Measurements from ENCODE around the gene CEP112. TPM values are rescaled to one million over a fixed set of nuclear protein-coding genes. Genes with fewer than 3 reads are reported as not detected.

The CEP112 gene
- total and polyA plus RNA-seq, 2 donors (not counting 3 experiments of a cell fraction or from before 2014, with no cell fraction given), result 1.5 to 25.3 TPM

- no peaks in the 10 kb centered on the region for H3K27me3 ChIP-seq (ENCODE audit: control insufficient read depth in 2 of 2, insufficient read depth in 2 of 2, low read length in 2 of 2)
- H3K27ac ChIP-seq (ENCODE audit: insufficient read depth, low read depth, low read length), result no peak overlapping the region
- intact Hi-C loops (cut with micrococcal nuclease) (no loop called here), dilution Hi-C loops (cut with MboI; ENCODE audit: extremely low pct_ligation_motif_present, low sequenced_read_pairs) (no loop called here)
- POLR2A ChIA-PET, result no interaction called here
- TF ChIP-seq POLR2A (IDR thresholded peaks at IDR 0.05; ENCODE audit: low read depth, low read length) (no peak), EZH2 (IDR thresholded peaks at IDR 0.05; ENCODE audit: borderline replicate concordance, low read depth, low read length, severe bottlenecking) (no peak), MAX (IDR thresholded peaks at IDR 0.05; ENCODE audit: insufficient read depth, insufficient read length) (no peak), JUN (IDR thresholded peaks at IDR 0.05; ENCODE audit: borderline replicate concordance, insufficient read depth, insufficient read length, low read depth) (no peak), POLR2AphosphoS5 (IDR thresholded peaks at IDR 0.05; ENCODE audit: insufficient read depth, low read depth, low read length) (no peak), MYC (IDR thresholded peaks at IDR 0.05; ENCODE audit: low read depth, low read length) (no peak), FOS (IDR thresholded peaks at IDR 0.05; ENCODE audit: borderline replicate concordance, insufficient read depth, low read length) (no peak), GATA2 (IDR thresholded peaks at IDR 0.05; ENCODE audit: insufficient read depth, insufficient read length, low read depth, low read length) (no peak)
- TF ChIP-seq, protein P1, sequence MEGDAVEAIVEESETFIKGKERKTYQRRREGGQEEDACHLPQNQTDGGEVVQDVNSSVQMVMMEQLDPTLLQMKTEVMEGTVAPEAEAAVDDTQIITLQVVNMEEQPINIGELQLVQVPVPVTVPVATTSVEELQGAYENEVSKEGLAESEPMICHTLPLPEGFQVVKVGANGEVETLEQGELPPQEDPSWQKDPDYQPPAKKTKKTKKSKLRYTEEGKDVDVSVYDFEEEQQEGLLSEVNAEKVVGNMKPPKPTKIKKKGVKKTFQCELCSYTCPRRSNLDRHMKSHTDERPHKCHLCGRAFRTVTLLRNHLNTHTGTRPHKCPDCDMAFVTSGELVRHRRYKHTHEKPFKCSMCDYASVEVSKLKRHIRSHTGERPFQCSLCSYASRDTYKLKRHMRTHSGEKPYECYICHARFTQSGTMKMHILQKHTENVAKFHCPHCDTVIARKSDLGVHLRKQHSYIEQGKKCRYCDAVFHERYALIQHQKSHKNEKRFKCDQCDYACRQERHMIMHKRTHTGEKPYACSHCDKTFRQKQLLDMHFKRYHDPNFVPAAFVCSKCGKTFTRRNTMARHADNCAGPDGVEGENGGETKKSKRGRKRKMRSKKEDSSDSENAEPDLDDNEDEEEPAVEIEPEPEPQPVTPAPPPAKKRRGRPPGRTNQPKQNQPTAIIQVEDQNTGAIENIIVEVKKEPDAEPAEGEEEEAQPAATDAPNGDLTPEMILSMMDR (IDR thresholded peaks at IDR 0.05; ENCODE audit: extremely low read depth in 1 of 2, insufficient read depth in 1 of 2, low read depth in 1 of 2, low read length in 2 of 2), result no peak
- BruUV-seq (replicated peaks), result no TSS peak
- H3K4me3 ChIP-seq (replicated peaks in 1 of 3; ENCODE audit: insufficient read depth in 1 of 3, low read depth in 1 of 3, low read length in 3 of 3), result no peak overlapping the region
- H3K9me1 ChIP-seq (replicated peaks; ENCODE audit: control insufficient read depth, extremely low read depth, insufficient read depth, low read length), result peaks cover 2% of the 10 kb centered on the region
- no peaks in the 10 kb centered on the region for H4K20me1 ChIP-seq (replicated peaks; ENCODE audit: control insufficient read depth, extremely low read depth, insufficient read depth, low read length)
- H3K9me3 ChIP-seq (replicated peaks; ENCODE audit: control insufficient read depth, insufficient read depth, low read length), result no peaks in the 10 kb centered on the region
- DNase-seq (ENCODE audit: low read depth, low spot score) (no peak), FAIRE-seq (no peak)
- H3K4me1 ChIP-seq (ENCODE audit: control insufficient read depth, extremely low read depth, insufficient read depth, low read length), result no peaks in the 10 kb centered on the region
- H3K4me2 ChIP-seq (ENCODE audit: insufficient read depth, low read length), result no peak overlapping the region
- CTCF ChIA-PET, result interaction anchor here (1.3 to 1.4 kb wide), 4 partner anchors 9 to 846 kb away, joined by 3 to 4 read pairs (median 3); no protein-coding TSS in a partner anchor
- H3K36me3 ChIP-seq (ENCODE audit: control insufficient read depth in 2 of 2, extremely low read depth in 1 of 2, insufficient read depth in 2 of 2, low read length in 2 of 2), result peaks cover 0 to 2% of the 10 kb centered on the region in 2 experiments
- H3K9ac ChIP-seq (replicated peaks; ENCODE audit: extremely low read depth, insufficient read depth, low read length), result no peak overlapping the region
- H2AFZ ChIP-seq (ENCODE audit: low read depth, low read length), result no peak overlapping the region
- no peaks in the 10 kb centered on the region for H3K79me2 ChIP-seq (ENCODE audit: control insufficient read depth, insufficient read depth, low read length)
These were observed 68.8 kb downstream of the CEP112 start for GRCh38 chr17:66123163-66123562.

Measured in endothelial cell of umbilical vein (primary cell).